Epithelial cell of prostate (primary cell): ENCODE results near the gene SIGLEC1.

Experiments
- DNase-seq: peaks from one replicate; pipeline ENCODE4 v3.0.0-alpha.2; 2011; ENCODE audit warnings: low read depth, low spot score
- H3K27ac ChIP-seq: fragments of 450-650 bp; 2 replicates; pipeline ENCODE4 v1.5.1; 2017; ENCODE audit warnings: mild to moderate bottlenecking

The SIGLEC1 gene

DNA sequence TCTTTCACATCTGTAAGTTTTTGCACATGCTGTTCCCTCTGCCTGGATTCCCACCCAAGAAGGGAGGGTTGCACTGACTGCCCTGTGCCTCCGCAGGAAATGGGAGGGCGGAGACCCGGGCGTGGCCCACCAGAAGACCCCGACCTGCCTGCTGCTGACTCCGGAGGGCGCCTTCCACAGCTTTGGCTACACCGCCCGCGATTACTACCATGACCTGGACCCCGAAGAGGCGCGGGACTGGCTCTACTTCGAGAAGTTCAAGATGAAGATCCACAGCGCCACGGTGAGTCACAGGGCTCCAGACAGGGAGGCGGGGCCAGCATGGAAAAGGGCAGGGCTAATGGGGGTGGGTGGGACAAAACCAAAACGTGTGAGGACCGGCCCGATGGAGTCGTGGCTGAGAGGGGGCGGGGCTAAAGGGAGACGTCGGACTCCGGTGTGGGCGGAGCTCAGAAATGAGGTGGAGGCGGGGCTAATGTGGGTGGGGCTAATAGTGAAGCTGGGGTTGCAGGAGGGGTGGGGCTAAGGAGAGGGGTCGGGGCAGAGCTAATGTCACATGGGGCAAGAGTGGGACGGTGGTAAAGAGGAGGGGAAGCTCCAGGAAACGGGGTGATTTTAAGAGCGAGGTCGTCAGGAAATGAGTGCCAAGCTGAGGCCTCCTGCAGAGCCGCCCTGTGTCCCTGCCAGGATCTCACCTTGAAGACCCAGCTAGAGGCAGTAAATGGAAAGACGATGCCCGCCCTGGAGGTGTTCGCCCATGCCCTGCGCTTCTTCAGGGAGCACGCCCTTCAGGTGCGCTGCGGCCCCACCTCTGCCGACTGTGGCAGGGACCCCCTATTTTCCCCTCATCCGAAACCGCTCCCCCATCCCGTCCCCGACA, 32.6 kb upstream of the SIGLEC1 start:
- DNase-seq, result peak; percentile 37

DNA sequence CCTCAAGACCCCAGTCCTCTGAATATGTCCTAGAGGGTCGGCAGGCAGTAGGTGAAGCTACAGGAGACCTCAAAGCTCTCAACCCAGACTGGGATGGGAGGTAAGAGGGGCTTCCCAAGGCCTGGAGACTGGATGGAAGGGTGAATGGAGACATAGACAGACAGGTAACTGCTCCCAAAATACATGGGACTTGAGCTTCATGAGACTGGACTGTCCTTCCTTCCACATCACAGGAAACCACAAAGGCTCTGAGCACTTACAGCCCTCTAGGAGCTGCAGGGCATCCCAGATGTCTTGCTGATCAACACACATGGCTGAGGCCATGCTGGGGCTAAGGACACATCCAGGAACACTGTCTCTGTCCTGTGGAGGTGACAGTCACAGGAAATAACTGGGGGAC, 31.6 kb upstream of the SIGLEC1 start:
- no peak overlapping the region for H3K27ac ChIP-seq
- no peak for DNase-seq

More for the DNA sequence above, 32.6 kb upstream of the SIGLEC1 start:
- no peak overlapping the region for H3K27ac ChIP-seq

DNA sequence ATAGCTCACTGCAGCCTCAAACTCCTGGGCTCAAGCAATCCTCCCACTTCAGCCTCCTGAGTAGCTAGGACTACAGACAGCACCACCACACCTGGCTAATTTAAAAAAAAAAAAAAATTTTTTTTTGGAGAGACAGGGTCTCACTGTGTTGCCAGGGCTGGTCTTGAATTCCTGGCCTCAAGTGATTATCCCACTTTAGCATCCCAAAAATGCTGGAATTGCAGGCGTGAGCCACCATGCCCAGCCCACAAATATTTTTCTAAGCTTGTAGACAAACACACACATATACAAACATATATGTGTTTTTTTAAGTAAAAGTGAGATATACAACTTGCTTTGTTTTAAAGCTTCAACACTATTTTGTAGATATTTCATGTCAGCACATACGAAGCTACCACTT, 30.9 kb upstream of the SIGLEC1 start:
- H3K27ac ChIP-seq, result no peak overlapping the region
- DNase-seq, result no peak

DNA sequence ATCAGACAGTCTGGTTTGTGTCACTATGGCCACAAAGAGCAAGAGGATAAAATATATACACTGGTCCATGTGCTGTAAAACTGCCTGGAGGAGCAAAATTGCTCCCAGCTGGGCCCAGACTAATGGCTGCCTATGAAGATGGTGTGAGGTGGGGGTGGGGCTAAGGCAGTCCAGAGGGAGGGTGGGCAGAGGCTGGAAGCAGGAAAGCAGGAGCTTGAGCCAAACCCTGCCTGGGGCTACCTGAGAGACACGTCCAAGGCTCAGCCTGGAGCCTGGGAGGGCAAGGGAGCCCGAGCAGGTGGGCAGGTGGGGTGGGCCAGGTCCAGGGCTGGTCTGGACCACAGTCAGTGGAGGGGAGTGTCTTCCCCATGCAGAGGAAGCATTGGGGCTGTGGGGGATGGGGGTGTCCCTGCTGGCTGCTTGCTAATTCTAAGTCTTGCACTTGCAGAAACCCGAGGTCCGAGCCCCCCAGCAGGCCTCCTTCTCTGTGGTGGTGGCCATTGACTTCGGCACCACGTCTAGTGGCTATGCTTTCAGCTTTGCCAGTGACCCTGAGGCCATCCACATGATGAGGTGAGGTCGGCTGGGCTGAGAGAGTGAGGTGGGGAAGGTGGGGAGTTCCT, 29.5 kb upstream of the SIGLEC1 start:
- DNase-seq, result no peak
- H3K27ac ChIP-seq, result no peak overlapping the region

GRCh38 chr20:3740615-3741301, 28.4 kb upstream of the SIGLEC1 start:
- DNase-seq, result no peak
- no peak overlapping the region for H3K27ac ChIP-seq

- no peak for DNase-seq
- no peak overlapping the region for H3K27ac ChIP-seq
Measured at GRCh38 chr20:3739926-3740451, 27.6 kb upstream of the SIGLEC1 start.

DNA sequence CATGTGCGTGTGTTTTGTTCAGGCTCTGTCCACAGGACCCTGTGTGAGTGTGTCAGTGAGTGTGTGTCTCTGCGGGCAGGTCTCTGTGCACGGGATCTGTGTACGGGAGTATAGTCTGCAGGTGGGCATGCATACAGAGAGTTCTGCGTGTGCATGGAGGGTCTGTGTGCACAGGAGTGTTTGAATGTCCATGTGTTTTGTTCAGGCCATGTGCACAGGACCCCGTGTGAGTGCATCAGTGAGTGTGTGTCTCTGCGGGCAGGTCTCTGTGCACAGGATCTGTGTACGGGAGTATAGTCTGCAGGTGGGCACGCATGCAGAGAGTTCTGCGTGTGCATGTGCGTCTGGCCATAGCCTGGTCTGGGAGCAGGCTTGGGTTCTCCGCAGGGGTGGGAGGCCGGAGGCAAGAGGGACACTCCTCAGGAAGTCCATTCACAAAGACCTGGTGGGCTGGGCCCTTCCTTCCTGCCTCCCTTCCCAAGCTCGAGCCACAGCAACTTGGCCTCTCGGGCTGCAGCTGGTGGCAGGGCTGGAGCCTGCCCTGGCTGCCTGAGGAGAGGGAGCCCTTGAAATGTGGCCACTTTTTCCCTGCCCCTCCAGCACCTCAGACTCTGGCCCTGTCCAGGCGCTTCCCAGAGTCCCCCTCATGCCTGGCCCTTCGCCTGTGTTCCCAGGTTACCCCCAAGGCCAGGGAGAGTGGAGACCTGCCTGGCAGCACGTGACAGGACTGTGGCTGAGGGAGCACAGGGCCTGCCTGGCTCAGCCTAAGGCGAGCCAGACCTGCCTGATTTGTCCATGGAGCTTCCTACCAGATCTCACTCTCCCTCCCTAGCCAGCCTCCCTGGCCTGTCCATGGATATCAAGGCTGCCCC, 26.9 kb upstream of the SIGLEC1 start:
- no peak overlapping the region for H3K27ac ChIP-seq
- DNase-seq, result no peak

GRCh38 chr20:3738111-3739053, 26.0 kb upstream of the SIGLEC1 start:
- H3K27ac ChIP-seq, result no peak overlapping the region
- no peak for DNase-seq

DNA sequence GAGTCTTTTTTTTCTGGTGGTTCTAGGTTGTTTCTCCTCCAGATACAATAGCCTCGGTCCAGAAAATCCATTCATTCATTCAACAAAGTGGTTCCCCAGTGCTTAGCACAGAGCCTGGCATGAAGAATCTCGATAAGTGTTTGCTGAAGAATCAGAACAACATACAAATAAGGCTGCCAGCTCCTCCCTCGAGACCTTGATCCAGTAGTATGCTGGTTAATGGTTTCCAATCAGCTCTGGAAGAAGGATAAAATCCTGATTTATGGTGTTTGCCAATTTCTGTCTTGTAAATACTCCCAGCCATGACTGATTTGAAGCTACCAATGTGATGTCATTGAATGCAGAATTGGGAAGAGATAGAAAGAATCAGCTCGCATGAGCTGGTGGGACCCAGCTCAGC, 23.4 kb upstream of the SIGLEC1 start:
- H3K27ac ChIP-seq, result no peak overlapping the region
- DNase-seq, result no peak

GRCh38 chr20:3734111-3734843, 21.9 kb upstream of the SIGLEC1 start:
- DNase-seq, result no peak

GRCh38 chr20:3733119-3733995, 21.0 kb upstream of the SIGLEC1 start:
- no peak for DNase-seq
- no peak overlapping the region for H3K27ac ChIP-seq

More at GRCh38 chr20:3734111-3734843, 21.9 kb upstream of the SIGLEC1 start:
- no peak overlapping the region for H3K27ac ChIP-seq

DNA sequence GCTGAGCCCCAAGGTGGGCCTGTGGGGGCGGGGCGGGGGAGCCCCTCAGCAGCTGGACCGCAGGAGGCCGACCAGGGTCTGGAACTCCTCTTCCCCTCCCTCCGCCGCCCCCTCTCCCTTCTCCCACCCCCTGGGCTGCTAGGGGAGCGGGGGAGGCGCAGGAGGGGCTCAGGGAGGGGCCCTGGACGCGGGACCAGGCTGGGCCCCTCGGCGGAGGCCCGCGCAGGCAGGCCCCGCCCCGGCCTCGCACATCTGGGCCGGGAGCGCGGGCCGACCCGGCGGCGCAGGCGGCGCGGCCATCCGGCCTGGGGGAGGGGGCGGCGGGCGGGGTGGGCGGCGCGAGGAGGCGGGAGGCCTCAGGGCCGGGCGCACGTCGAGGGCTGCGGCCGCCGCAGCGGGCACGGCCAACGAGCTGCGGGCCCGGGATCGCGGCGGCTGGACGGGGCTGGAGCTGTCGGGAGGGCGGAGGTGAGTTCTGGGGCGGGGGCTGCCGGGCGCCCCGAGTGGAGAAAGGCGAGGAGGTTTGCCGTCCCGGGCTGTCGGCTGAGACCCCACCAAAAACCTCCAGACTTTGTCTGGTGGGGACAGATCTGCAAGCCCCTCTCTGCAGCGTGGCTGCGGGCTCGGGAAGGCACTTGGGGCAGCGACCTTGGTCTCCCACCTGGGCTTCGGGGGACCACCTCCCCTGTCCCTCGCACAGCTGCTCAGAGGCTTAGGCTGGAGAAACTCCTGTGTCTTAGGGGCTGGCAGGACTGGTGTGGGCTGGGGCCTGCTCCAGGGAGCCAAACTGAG, 20.1 kb upstream of the SIGLEC1 start, which contains the start of gene HSPA12B:
TSS of gene HSPA12B (plus strand) at position 359 of the 792 bp plus-strand sequence. CDS start 5,990 bp downstream, outside the sequence.
- H3K27ac ChIP-seq, result no peak within 1 kb of the TSS
- no peak for DNase-seq

DNA sequence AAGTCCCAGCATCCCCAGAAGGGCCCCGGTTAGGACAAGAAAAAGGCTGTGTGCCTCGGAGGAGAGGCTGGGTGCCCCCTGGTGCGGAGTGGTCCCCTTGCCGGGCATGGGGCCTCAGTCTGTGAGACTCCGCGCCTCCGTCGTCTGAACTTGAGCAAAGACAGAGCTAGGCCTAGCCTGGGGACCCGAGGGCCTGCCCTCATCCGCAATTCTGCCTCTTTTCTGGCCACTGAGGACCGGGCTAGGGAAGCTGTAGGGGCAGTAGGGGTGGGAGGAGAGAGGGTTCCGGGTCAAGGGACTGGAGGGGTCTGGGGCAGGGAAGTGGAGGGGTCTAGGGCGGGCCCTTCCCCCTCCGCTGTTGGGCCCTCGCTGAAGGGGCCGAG, 19.5 kb upstream of the SIGLEC1 start:
- no peak overlapping the region for H3K27ac ChIP-seq
- no peak for DNase-seq

- no peak for DNase-seq
Measured at GRCh38 chr20:3730803-3731672, 18.6 kb upstream of the SIGLEC1 start.

GRCh38 chr20:3729811-3730540, 17.6 kb upstream of the SIGLEC1 start:
- DNase-seq, result no peak
- H3K27ac ChIP-seq, result no peak overlapping the region

More at GRCh38 chr20:3730803-3731672, 18.6 kb upstream of the SIGLEC1 start:
- H3K27ac ChIP-seq, result no peak overlapping the region
